Measurements from ENCODE around the gene U2AF2.

- TF ChIP-seq EZH2 (IDR thresholded peaks at IDR 0.05; ENCODE audit: insufficient read depth, poor library complexity, severe bottlenecking) (no peak), EZH2phosphoT487 (IDR thresholded peaks at IDR 0.05; ENCODE audit: insufficient read depth, low read depth) (no peak)
These were observed 11.6 kb upstream of the U2AF2 start, which contains the start of gene ZNF581 for GRCh38 chr19:55643003-55643886.

Data from GM23248 (cell line).